OCI-LY3 (cell line): ENCODE data around the gene PHF21B.

Experiments used
- H2AFZ ChIP-seq: fragments of 200-600, 300-600 bp; shearing (Covaris generic); 2 replicates; pipeline ENCODE4 v1.6.0; 2014; ENCODE audit warnings: antibody characterized with exemption, low read depth, low read length
- H3K27ac ChIP-seq: fragments of 200-600, 300-600 bp; sonication (generic); 2 replicates; pipeline ENCODE4 v1.5.1; 2014; ENCODE audit warnings: mild to moderate bottlenecking, low read length, moderate library complexity, mixed read lengths
- H3K27me3 ChIP-seq: fragments of 200-600, 300-600 bp; sonication (generic); 2 replicates; pipeline ENCODE4 v1.6.1; 2014; ENCODE audit warnings: low read depth, low read length, mixed read lengths
- H3K36me3 ChIP-seq: fragments of 200-600, 300-600 bp; sonication (generic); replicated peaks from 2 replicates; pipeline ENCODE3; 2014; ENCODE audit warnings: low read depth, low read length, mixed read lengths
- H3K4me1 ChIP-seq: fragments of 300-600, 200-600 bp; sonication (generic); 2 replicates; pipeline ENCODE4 v1.6.1; 2014; ENCODE audit warnings: low read length, mixed read lengths
- H3K4me2 ChIP-seq: fragments of 200-600, 300-600 bp; sonication (generic); 2 replicates; pipeline ENCODE4 v1.6.1; 2014; ENCODE audit warnings: low read length, mixed read lengths
- H3K4me3 ChIP-seq: fragments of 300-600, 200-600 bp; sonication (generic); 2 replicates; pipeline ENCODE4 v1.5.1; 2014; ENCODE audit warnings: antibody characterized with exemption, mild to moderate bottlenecking, low read length, moderate library complexity
- H3K79me2 ChIP-seq: fragments of 300-600, 200-600 bp; shearing (Covaris generic); 2 replicates; pipeline ENCODE4 v1.6.1; 2014; ENCODE audit warnings: mild to moderate bottlenecking, low read length, mixed read lengths
- H3K9ac ChIP-seq: fragments of 300-600, 200-600 bp; shearing (Covaris generic); 2 replicates; pipeline ENCODE4 v1.6.0; 2014; ENCODE audit warnings: mild to moderate bottlenecking, low read length, moderate library complexity
- H3K9me3 ChIP-seq: fragments of 200-600, 300-600 bp; shearing (Covaris generic); 2 replicates; pipeline ENCODE4 v1.6.1; 2014; ENCODE audit warnings: low read length, mixed read lengths; ENCODE audit not compliant: insufficient read depth
- H4K20me1 ChIP-seq: fragments of 200-600, 300-600 bp; sonication (generic); 2 replicates; pipeline ENCODE4 v1.6.1; 2016; ENCODE audit warnings: low read length, mixed read lengths; ENCODE audit not compliant: insufficient read depth
- EZH2phosphoT487 ChIP-seq: fragments of 200-600 bp; shearing (Covaris generic); IDR thresholded peaks from 2 replicates; pipeline ENCODE4 v1.6.1; 2018; ENCODE audit warnings: antibody characterized with exemption, mixed run types, low read depth
- TF ChIP-seq, protein P1 (sequence below): fragments of 200-600, 300-600 bp; sonication (generic); IDR thresholded peaks from 2 replicates; pipeline ENCODE4 v1.5.1; 2014; ENCODE audit warnings: antibody characterized with exemption, low read length, low read depth

Gene PHF21B

DNA sequence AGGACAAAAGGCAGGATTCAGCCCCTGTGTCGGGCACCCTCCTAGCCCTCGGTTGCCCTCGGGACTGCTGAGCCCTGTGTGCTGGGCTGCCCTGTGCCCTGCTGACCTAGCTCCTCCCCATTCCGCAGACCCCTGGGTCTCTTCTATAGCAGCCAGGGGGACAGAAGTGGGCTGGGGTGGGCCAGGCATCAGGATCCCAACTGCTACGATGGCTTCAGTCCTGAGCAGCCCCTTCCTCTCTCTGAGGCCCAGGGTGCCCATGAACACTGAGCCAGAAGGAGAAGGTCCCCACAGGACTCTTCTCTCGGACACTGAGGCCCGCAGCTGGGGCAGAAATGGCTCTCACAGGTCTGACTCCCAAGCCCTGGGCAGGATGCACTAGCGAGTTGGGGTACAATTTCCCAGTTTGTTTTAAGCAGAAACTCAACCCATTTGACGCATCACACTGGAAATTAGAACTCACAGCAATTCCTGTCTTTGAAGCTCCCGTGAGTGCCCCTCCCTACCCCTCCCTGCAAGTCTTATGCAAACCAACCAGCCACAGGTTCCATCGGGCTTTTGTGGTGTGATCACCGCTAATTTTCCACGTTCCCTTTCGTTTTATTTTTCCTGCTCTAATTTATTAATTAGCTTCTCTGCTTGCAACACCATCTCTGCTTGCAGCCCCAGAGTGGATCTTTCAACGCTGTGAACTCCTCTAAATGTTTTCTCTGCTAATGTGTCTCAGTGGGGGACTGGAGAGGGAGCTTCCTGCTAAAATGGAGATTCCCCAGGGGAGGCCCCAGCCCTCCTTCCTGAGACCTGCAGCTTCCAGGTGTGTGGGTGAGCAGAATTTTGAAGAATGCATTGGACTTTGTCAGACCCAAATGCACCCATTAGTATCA, 56.7 kb downstream of the PHF21B start:
- Histone ChIP-seq H3K27me3 (no peaks in the 10 kb centered on the region), H4K20me1 (peaks cover 39% of the 10 kb centered on the region), H3K4me2 (peak overlapping the region; percentile 63), H3K4me1 (peaks cover 35% of the 10 kb centered on the region), H3K36me3 (peaks cover 5% of the 10 kb centered on the region), H3K27ac (no peak overlapping the region), H3K4me3 (peak overlapping the region; percentile 50; the same call in 1 of the 2 replicates), H3K9ac (no peak overlapping the region), H2AFZ (no peak overlapping the region), H3K79me2 (peaks cover 23% of the 10 kb centered on the region), H3K9me3 (0 out of 2 replicates have a peak, but pooled peaks cover 4% of the 10 kb centered on the region)
- TF ChIP-seq, protein P1, sequence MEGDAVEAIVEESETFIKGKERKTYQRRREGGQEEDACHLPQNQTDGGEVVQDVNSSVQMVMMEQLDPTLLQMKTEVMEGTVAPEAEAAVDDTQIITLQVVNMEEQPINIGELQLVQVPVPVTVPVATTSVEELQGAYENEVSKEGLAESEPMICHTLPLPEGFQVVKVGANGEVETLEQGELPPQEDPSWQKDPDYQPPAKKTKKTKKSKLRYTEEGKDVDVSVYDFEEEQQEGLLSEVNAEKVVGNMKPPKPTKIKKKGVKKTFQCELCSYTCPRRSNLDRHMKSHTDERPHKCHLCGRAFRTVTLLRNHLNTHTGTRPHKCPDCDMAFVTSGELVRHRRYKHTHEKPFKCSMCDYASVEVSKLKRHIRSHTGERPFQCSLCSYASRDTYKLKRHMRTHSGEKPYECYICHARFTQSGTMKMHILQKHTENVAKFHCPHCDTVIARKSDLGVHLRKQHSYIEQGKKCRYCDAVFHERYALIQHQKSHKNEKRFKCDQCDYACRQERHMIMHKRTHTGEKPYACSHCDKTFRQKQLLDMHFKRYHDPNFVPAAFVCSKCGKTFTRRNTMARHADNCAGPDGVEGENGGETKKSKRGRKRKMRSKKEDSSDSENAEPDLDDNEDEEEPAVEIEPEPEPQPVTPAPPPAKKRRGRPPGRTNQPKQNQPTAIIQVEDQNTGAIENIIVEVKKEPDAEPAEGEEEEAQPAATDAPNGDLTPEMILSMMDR, result no peak
- TF ChIP-seq EZH2phosphoT487, result no peak

GRCh38 chr22:44951510-44951816, 58.3 kb downstream of the PHF21B start:
- peaks cover 35% of the 10 kb centered on the region for H3K4me1 ChIP-seq
- H3K9ac ChIP-seq, result no peak overlapping the region
- H2AFZ ChIP-seq, result no peak overlapping the region
- H3K79me2 ChIP-seq, result peaks cover 23% of the 10 kb centered on the region
- H3K4me2 ChIP-seq, result no peak overlapping the region
- TF ChIP-seq, protein P1, result no peak
- TF ChIP-seq EZH2phosphoT487, result no peak
- no peak overlapping the region for H3K4me3 ChIP-seq
- H3K27me3 ChIP-seq, result no peaks in the 10 kb centered on the region
- H3K36me3 ChIP-seq, result peaks cover 5% of the 10 kb centered on the region
- peaks cover 34% of the 10 kb centered on the region for H4K20me1 ChIP-seq
- H3K9me3 ChIP-seq, result 0 out of 2 replicates have a peak, but pooled peaks cover 4% of the 10 kb centered on the region
- H3K27ac ChIP-seq, result no peak overlapping the region

- H3K9me3 ChIP-seq, result 0 out of 2 replicates have a peak, but pooled peaks cover 4% of the 10 kb centered on the region
- no peak overlapping the region for H3K4me3 ChIP-seq
- no peak overlapping the region for H3K27ac ChIP-seq
- H3K9ac ChIP-seq, result no peak overlapping the region
- peaks cover 29% of the 10 kb centered on the region for H4K20me1 ChIP-seq
- H3K36me3 ChIP-seq, result peaks cover 5% of the 10 kb centered on the region
- H3K27me3 ChIP-seq, result no peaks in the 10 kb centered on the region
- no peak overlapping the region for H3K4me2 ChIP-seq
- no peak for TF ChIP-seq EZH2phosphoT487
- TF ChIP-seq, protein P1, result no peak
- peaks cover 23% of the 10 kb centered on the region for H3K79me2 ChIP-seq
- no peak overlapping the region for H2AFZ ChIP-seq
- H3K4me1 ChIP-seq, result peaks cover 32% of the 10 kb centered on the region
These were observed 58.8 kb downstream of the PHF21B start for GRCh38 chr22:44950806-44951509.

- no peak overlapping the region for H3K27ac ChIP-seq
- no peak for TF ChIP-seq EZH2phosphoT487
- TF ChIP-seq, protein P1, result no peak
- H3K4me2 ChIP-seq, result no peak overlapping the region
- no peak overlapping the region for H3K4me3 ChIP-seq
- no peak overlapping the region for H2AFZ ChIP-seq
- H3K9me3 ChIP-seq, result 0 out of 2 replicates have a peak, but pooled peaks cover 4% of the 10 kb centered on the region
- peaks cover 5% of the 10 kb centered on the region for H3K36me3 ChIP-seq
- H3K4me1 ChIP-seq, result peaks cover 1% of the 10 kb centered on the region; the same call in 1 of the 2 replicates
- peaks cover 16% of the 10 kb centered on the region for H3K79me2 ChIP-seq
- no peak overlapping the region for H3K9ac ChIP-seq
- peaks cover 7% of the 10 kb centered on the region; the same call in 1 of the 2 replicates for H4K20me1 ChIP-seq
- no peaks in the 10 kb centered on the region for H3K27me3 ChIP-seq
These were observed 62.0 kb downstream of the PHF21B start for GRCh38 chr22:44947846-44948245.
